Measurements from ENCODE around the gene CPA2. TPM values are rescaled to one million over a fixed set of nuclear protein-coding genes. Genes with fewer than 3 reads are reported as not detected.

Gene CPA2
- polyA plus RNA-seq = not detected in 2 replicates

GRCh38 chr7:130266258-130266960, at the start of gene CPA2:
Gene CPA2, plus strand, starts transcription at chr7:130266863. Its CDS starts 19 bp downstream, at chr7:130266882.

GRCh38 chr7:130292682-130293257, 26.1 kb downstream of the CPA2 start, which contains the start of gene CPA4:
Gene CPA4, plus strand, starts transcription at chr7:130293161. Its CDS starts 20 bp downstream, at chr7:130293181.

Other genes with a start within 250 kb of the CPA2 start
- 12.9 and 17.7 TPM in 2 replicates for gene ZC3HC1, start 215.5 kb upstream of the CPA2 start, polyA plus RNA-seq
- 14.5 and 15.9 TPM in 2 replicates for gene KLHDC10, start 196.3 kb upstream of the CPA2 start, polyA plus RNA-seq
- 48.1 and 53.1 TPM in 2 replicates for gene TMEM209, start 61.5 kb upstream of the CPA2 start, polyA plus RNA-seq
- not detected in 2 replicates for gene SSMEM1, start 59.0 kb upstream of the CPA2 start, polyA plus RNA-seq
- not detected in 2 replicates for gene CPA4, start 26.3 kb downstream of the CPA2 start, polyA plus RNA-seq
- gene CPA5, start 78.0 kb downstream of the CPA2 start, polyA plus RNA-seq = not detected in 2 replicates
- gene CPA1, start 113.6 kb downstream of the CPA2 start, polyA plus RNA-seq = not detected in 2 replicates
- 26.8 and 27.6 TPM in 2 replicates for gene CEP41, start 174.2 kb downstream of the CPA2 start, polyA plus RNA-seq
- gene MEST, start 225.2 kb downstream of the CPA2 start, polyA plus RNA-seq = 24.0 and 27.4 TPM in 2 replicates